Measurements from ENCODE around the gene BEND6. TPM values are rescaled to one million over a fixed set of nuclear protein-coding genes. Genes with fewer than 3 reads are reported as not detected.

The BEND6 gene
- total and polyA plus RNA-seq, 2 of the 13 experiments (the other 11 are each of a cell fraction or from before 2014, with no cell fraction given), result 0.20 to 0.21 TPM

GRCh38 chr6:57027301-57027700 is 72.4 kb downstream of the BEND6 start:
- Histone ChIP-seq H3K27me3 (ENCODE audit: control insufficient read depth in 1 of 2, insufficient read depth in 2 of 2, low read length in 2 of 2) (peaks cover 0 to 5% of the 10 kb centered on the region in 2 experiments; a peak in 1 of 5 replicates), H4K20me1 (ENCODE audit: insufficient read depth, low read length) (no peaks in the 10 kb centered on the region), H3K9ac (ENCODE audit: insufficient read depth, low read depth, low read length) (no peak overlapping the region), H2AFZ (ENCODE audit: low read length) (no peak overlapping the region), H3K4me3 (replicated peaks in 1 of 3; ENCODE audit: insufficient read depth in 1 of 3, low read depth in 2 of 3, low read length in 3 of 3) (no peak overlapping the region), H3K79me2 (ENCODE audit: insufficient read depth, low read length) (no peaks in the 10 kb centered on the region), H3K9me3 (ENCODE audit: low read length) (peaks cover 8% of the 10 kb centered on the region), H3K27ac (ENCODE audit: extremely low read length, insufficient read depth, low read length) (no peak overlapping the region), H3K36me3 (replicated peaks in 1 of 2; ENCODE audit: control insufficient read depth in 1 of 2, insufficient read depth in 2 of 2, low read length in 2 of 2) (no peaks in the 10 kb centered on the region), H3K4me1 (ENCODE audit: insufficient read depth, low read length) (0 out of 2 replicates have a peak, but pooled peaks cover 5% of the 10 kb centered on the region), H3K4me2 (ENCODE audit: low read depth, low read length) (no peak overlapping the region)
- ATAC-seq, result no peak
- no peak for FAIRE-seq
- no peak for DNase-seq (ENCODE audit: low spot score)
- intact Hi-C loops (cut with micrococcal nuclease; ENCODE audit: unreplicated experiment), result loop anchor here (10.0 kb wide), 1 partner anchor 288 kb away; the partner anchor contains the start of gene PRIM2
- in situ Hi-C loops (cut with HindIII; ENCODE audit: extremely low pct_ligation_motif_present, low pct_unique_long_range_greater_than_20kb), result loop anchor here (25.0 kb wide), 1 partner anchor 285 kb away; the partner anchor contains the start of gene PRIM2
- WGBS (ENCODE audit: low lambda C conversion rate), result 14% methylated on average over 3 of the region's 3 CpGs
- ChIA-PET CTCF (ENCODE audit: low intra/inter-chr PET ratio, low total read pairs) (no interaction called here), POLR2A (no interaction called here)
- TF ChIP-seq TRIM24 (CRISPR knock-in tag; IDR thresholded peaks at IDR 0.05), result no peak
- no peak for TF ChIP-seq ZNF724P (CRISPR knock-in tag; IDR thresholded peaks at IDR 0.05; ENCODE audit: borderline replicate concordance)
- no peak for TF ChIP-seq FOXA3 (CRISPR knock-in tag; IDR thresholded peaks at IDR 0.05)
- no peak for TF ChIP-seq ZNF484 (CRISPR knock-in tag; IDR thresholded peaks at IDR 0.05; ENCODE audit: borderline replicate concordance, low read depth)
- TF ChIP-seq PRDM10 (CRISPR knock-in tag; IDR thresholded peaks at IDR 0.05; ENCODE audit: low read depth), result no peak
- TF ChIP-seq HIC2 (CRISPR knock-in tag; IDR thresholded peaks at IDR 0.05; ENCODE audit: low read depth), result no peak
- no peak for TF ChIP-seq MZF1 (CRISPR knock-in tag; IDR thresholded peaks at IDR 0.05; ENCODE audit: borderline replicate concordance)
- no peak for TF ChIP-seq IRF9 (CRISPR knock-in tag; IDR thresholded peaks at IDR 0.05; ENCODE audit: borderline replicate concordance)
- no peak for TF ChIP-seq HOXA5 (CRISPR knock-in tag; IDR thresholded peaks at IDR 0.05)
- no peak for TF ChIP-seq ZNF225 (CRISPR knock-in tag; IDR thresholded peaks at IDR 0.05)
- TF ChIP-seq ONECUT2 (CRISPR knock-in tag; IDR thresholded peaks at IDR 0.05), result no peak
- no peak for TF ChIP-seq ZNF296 (CRISPR knock-in tag; conservative IDR thresholded peaks at IDR 0.05)
- TF ChIP-seq BHLHE40 (IDR thresholded peaks at IDR 0.05; ENCODE audit: low read length), result no peak
- BruUV-seq (replicated peaks), result no TSS peak
